HG03025 (cell line): ENCODE data around the gene FLYWCH2.
"Not testable (repeated sequence)": the region's sequence is repeated elsewhere in the genome, so short reads cannot be mapped to it uniquely, and the experiment has no call there.

ENCODE experiments used
- ATAC-seq: cut with Tn5 transposase; IDR thresholded peaks from one replicate; pipeline ENCODE4 v1.9.1; 2021; ENCODE audit warnings: mild to moderate bottlenecking, moderate library complexity; ENCODE audit not compliant: unreplicated experiment, low FRiP score

FLYWCH2 gene

GRCh38 chr16:2911638-2912329 lies 28.8 kb downstream of the FLYWCH2 start, which contains the start of gene FLYWCH1:
FLYWCH1 (plus strand) TSS chr16:2911931; CDS start chr16:2929686, 17,755 bp downstream.
- peak; percentile 86 for ATAC-seq

DNA sequence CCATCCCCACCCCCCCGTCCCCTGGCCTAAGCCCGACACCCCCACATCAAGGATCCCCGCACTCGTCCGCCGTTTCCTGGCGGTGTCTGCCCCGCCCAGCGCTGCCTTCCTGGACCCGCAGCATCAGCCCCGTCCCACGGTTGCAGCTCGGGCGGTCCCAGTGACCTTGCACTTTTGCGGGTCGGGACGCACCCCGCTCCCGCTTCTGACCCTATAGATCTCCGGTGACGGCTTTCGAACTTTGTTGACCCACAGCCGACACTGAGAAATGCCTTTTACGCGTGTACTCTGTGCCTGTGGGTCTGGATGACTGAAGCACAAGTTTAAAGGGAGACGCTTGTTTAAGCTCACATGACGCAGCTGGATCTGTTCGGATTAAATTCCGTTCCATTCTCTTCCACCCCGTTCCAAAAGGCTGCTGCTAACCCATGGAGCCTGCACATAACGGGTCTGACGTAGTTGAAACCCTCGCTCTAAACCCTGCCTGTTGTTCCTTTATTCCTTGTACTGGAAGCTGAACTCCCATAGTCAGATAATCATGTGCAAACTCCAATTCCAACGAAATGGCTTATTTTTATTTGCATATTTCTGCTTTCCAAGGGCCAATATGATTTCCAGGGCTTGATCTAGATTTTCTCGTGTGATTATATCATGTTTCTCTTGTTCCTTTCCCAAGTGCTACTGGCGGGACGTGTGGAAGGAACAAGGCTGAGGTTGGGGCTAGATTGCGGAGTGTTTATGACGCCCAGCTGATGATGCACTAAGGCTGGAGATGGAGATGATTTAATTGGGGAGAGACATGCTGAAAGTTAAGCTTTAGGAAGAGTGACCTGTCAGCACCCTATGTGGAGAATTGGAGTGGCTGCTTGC lies 29.6 kb downstream of the FLYWCH2 start:
- ATAC-seq = peak; percentile 14

DNA sequence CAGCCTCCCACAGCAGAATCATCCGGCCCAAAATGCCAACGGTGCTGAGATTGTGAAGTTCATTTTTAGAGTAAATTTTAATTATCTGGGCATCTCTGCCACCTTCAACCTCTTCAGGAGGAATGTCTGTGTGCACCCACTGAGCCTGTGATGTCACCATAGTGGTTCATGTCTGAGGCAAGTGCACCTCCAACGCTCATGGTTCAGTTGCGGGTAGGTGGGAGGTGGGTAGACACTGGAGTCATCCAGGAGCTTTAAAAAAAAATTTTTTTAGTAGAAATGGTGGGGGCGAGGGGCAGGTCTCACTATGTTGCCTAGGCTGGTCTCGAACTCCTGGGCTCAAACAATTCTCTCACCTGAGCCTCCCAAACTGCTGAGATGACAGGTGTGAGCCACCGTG lies 30.6 kb downstream of the FLYWCH2 start:
- ATAC-seq = no peak

- ATAC-seq = no peak
These were observed 31.2 kb downstream of the FLYWCH2 start for GRCh38 chr16:2914233-2914632.

GRCh38 chr16:2915196-2915929 lies 32.3 kb downstream of the FLYWCH2 start:
- ATAC-seq = no peak

- no peak for ATAC-seq
These were observed 36.7 kb downstream of the FLYWCH2 start for GRCh38 chr16:2919511-2920255.

DNA sequence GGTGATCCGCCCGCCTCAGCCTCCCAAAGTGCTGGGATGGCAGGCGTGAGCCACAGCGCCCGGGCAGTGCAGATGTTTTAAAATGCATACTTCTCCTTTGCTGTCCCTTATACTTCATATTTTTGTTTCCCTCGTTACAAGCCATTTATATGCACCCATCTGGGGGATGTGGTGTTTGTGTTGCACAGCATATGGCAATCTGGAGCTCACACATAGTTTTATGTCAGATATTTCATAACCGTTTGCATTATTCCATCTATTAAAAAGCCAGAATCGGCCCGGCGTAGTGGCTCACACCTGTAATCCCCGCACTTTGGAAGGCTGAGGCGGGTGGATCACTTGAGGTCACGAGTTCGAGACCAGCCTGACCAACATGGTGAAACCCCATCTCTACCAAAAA lies 40.5 kb downstream of the FLYWCH2 start:
- no peak for ATAC-seq

GRCh38 chr16:2924901-2925755 lies 42.1 kb downstream of the FLYWCH2 start:
- ATAC-seq = no peak

DNA sequence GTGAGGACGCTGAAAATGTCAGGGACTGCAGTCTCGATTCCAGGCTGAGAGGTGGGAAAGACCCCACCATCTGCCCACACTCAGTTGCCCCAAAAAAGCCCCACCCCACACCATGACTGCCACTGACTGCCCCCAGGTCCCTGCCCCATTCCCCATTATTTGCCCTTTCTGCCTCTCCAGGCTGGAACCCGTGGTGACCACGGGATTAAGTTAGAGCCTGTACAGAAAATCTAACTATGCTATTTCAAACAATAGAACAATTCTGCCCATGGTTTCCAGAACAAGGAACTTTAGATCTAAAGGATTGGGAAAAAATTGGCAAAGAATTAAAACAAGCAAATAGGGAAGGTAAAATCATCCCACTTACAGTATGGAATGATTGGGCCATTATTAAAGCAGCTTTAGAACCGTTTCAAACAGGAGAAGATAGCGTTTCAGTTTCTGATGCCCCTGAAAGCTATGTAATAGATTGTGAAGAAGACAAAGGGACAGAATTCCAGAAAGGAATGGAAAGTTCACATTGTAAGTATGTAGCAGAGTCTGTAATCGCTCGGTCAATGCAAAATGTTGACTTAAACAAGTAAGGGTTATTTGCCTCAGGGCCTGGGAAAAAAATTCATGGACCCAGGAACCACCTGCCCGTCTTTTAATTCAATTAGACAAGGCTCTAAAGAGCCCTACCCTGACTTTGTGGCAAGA lies 43.1 kb downstream of the FLYWCH2 start:
- ATAC-seq = no peak

GRCh38 chr16:2926650-2926999 lies 43.6 kb downstream of the FLYWCH2 start:
- no peak for ATAC-seq

DNA sequence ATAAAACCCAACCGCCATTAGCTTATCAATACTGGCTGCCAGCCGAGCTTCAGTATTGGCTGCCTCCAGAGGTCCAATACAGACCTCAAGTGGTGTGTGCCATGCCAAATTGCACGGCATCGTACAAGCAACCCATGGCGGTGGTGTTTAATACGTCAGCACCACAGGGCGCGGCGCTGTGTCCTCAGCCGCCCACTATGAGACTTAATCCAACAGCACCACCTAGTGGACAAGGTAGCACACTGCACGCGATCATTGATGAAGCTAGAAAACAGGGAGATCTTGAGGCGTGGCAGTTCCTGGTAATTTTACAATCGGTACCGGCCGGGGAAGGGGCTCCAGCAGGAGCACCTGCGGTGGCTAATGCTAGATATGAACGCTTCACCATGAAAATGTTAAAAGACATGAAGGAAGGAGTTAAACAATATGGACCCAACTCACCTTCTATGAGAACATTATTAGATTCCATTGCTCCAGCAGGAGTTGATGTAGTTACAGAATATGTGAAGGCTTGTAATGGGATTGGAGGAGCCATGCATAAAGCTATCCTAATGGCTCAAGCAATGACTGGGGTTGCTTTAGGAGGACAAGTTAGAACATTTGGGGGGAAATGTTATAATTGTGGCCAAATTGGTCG lies 44.1 kb downstream of the FLYWCH2 start:
- ATAC-seq = no peak

- ATAC-seq = not testable (repeated sequence)
These were observed 45.1 kb downstream of the FLYWCH2 start for GRCh38 chr16:2928151-2928550.

- no peak for ATAC-seq
These were observed 45.8 kb downstream of the FLYWCH2 start for GRCh38 chr16:2928796-2929195.

DNA sequence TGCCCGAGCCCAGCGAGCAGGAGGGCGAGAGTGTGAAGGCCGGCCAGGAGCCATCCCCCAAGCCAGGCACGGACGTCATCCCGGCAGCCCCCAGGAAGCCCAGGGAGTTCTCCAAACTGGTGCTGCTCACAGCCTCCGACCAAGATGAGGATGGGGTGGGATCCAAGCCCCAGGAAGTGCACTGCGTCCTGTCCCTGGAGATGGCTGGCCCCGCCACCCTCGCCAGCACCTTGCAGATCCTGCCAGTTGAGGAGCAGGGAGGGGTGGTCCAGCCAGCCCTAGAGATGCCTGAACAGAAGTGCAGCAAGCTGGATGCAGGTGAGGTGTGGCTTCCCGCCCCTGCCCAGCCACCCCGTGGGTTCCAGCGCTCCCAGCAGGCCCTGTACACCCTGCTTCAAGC lies 46.7 kb downstream of the FLYWCH2 start:
- ATAC-seq = no peak

- no peak for ATAC-seq
These were observed 47.2 kb downstream of the FLYWCH2 start for GRCh38 chr16:2930236-2930635.

- not testable (repeated sequence) for ATAC-seq
These were observed 48.4 kb downstream of the FLYWCH2 start for GRCh38 chr16:2931231-2931914.

DNA sequence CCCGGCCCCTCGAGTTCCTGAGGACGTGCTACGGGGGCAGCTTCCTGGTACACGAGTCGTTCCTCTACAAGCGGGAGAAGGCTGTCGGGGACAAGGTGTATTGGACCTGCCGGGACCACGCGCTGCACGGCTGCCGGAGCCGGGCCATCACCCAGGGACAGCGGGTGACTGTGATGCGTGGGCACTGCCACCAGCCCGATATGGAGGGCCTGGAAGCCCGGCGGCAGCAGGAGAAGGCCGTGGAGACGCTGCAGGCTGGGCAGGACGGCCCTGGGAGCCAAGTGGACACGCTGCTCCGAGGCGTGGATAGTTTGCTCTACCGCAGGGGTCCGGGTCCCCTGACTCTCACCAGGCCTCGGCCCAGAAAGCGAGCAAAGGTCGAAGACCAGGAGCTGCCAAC lies 50.1 kb downstream of the FLYWCH2 start:
- ATAC-seq = no peak

DNA sequence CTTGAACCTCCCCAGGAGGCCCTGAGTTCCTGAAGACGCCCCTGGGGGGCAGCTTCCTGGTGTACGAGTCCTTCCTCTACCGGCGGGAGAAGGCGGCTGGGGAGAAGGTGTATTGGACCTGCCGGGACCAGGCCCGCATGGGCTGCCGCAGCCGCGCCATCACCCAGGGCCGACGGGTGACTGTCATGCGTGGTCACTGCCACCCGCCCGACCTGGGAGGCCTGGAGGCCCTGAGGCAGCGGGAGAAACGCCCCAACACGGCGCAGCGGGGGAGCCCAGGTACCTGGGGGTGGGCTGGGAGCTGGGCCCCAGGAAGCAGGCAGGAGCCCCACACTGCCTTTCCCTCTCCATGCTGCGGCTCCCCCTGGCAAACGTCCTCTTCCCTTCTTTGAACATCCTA lies 50.7 kb downstream of the FLYWCH2 start:
- ATAC-seq = no peak
